Ovary (tissue), 9 donors: ENCODE data around the gene FGD3. TPM values are rescaled to one million over a fixed set of nuclear protein-coding genes. Genes with fewer than 3 reads are reported as not detected.

Experiments used
- DNase-seq, 5 donors: peaks; one replicate each; pipeline ENCODE4 v3.0.0-alpha.2; 2019 to 2020
- H3K27ac ChIP-seq, 2 donors: fragments of 200-600 bp; one replicate each; pipeline versions ENCODE4 v1.5.1 to v1.8.0; 2019 to 2022
- H3K27me3 ChIP-seq: fragments of 200-600 bp; one replicate; pipeline ENCODE4 v1.8.0; 2022
- H3K36me3 ChIP-seq: fragments of 200-600 bp; sonication (generic); one replicate; pipeline ENCODE4 v1.5.1; 2019
- H3K4me1 ChIP-seq: one replicate; pipeline ENCODE4 v1.8.1; 2013; ENCODE audit warnings: mild to moderate bottlenecking, moderate library complexity; ENCODE audit not compliant: insufficient read depth
- H3K4me3 ChIP-seq: fragments of 200-600 bp; sonication (generic); one replicate; pipeline ENCODE4 v1.5.1; 2017
- H3K9me3 ChIP-seq, 2 donors: fragments of 200-600 bp in 1 of 2; sonication (generic) in 1 of 2; one replicate each; pipeline versions ENCODE4 v1.5.1 to v1.8.1; 2013 to 2019; ENCODE audit warnings: mild to moderate bottlenecking in 1 of 2, moderate library complexity in 1 of 2
- CTCF ChIP-seq, 3 donors: fragments of 450-650 bp in 2 of 3; fragments of 200-600 bp in 1 of 3; IDR thresholded peaks; one replicate each; pipeline versions ENCODE4 v1.5.1 to v1.8.0; 2016 to 2022; ENCODE audit warnings: antibody characterized with exemption in 3 of 3, mild to moderate bottlenecking in 1 of 3
- EP300 ChIP-seq: sonication (generic); formaldehyde crosslinking; IDR thresholded peaks from one replicate; pipeline ENCODE4 v1.6.1; 2017; ENCODE audit warnings: antibody characterized with exemption
- POLR2A ChIP-seq: fragments of 450-650 bp; IDR thresholded peaks from one replicate; pipeline ENCODE4 v1.6.1; 2017; ENCODE audit warnings: antibody characterized with exemption, mild to moderate bottlenecking, moderate library complexity
- whole genome bisulfite sequencing, 3 donors: extraction: QIAGEN DNeasy Blood & Tissue Kit in 1 of 3; methylation state at CpG; one replicate each; pipeline versions ENCODE4 v1.1.5 to v1.1.7; 2013 to 2017; 5-methylcytosine and 5-hydroxymethylcytosine counted together
- intact Hi-C, 4 donors: fragments of 100-400 bp; cut with DNase I; formaldehyde crosslinking; loops; one replicate each; pipeline versions ENCODE4 v1.11.0 to v1.15.1; 2022 to 2023
- polyA plus RNA-seq, 2 donors: library from polyadenylated mRNA; stranded (reverse); fragments of 200-250 nt in 1 of 2; fragments of 350-450 nt in 1 of 2; fragmentation: Illumina TruSeq in 1 of 2; extraction: RNeasy Lipid Tissue Mini Kit (QIAGEN cat#74804) in 1 of 2; gene quantifications; one replicate each; pipeline ENCODE4 v1.2.3, GENCODE V29; 2013 to 2014
- total RNA-seq, 7 donors: library from RNA; depleted of rRNA in 2 of 7; stranded (reverse); fragments of >200 nt in 2 of 7; fragmentation: NEBNext Ultra II Directional in 3 of 7; extraction: Animal tissue kit (Norgen Biotek cat#: 25700) in 3 of 7; gene quantifications; one replicate each; pipeline versions ENCODE4 v1.1.0 to v1.2.4, GENCODE V29; 2016 to 2023
- donor health status: DM: no; HTN: no; CAD: no; lungs with moderate emphysema.
- donor health status: DM: no; HTN: no; CAD: no.
- donor health status: Bipolar disorder and iron deficiency.
- donor health status: DM: yes; HTN: yes; CAD: no.
- donor health status: DM: no; HTN: no; CAD: no.
- donor health status: DM: yes; HTN: yes; CAD: no.

FGD3 gene
- total and polyA plus RNA-seq, 9 donors = 1.1 to 6.7 (median 2.0) TPM

- no peaks in the 10 kb centered on the region for H3K27me3 ChIP-seq
- TF ChIP-seq EP300 (no peak), CTCF (IDR thresholded peaks at IDR 0.05) (no peak), POLR2A (no peak)
- intact Hi-C loops = no loop called here
- no peak overlapping the region for H3K27ac ChIP-seq
- H3K36me3 ChIP-seq = no peaks in the 10 kb centered on the region
- H3K4me3 ChIP-seq = no peak overlapping the region
- H3K4me1 ChIP-seq = peaks cover 23% of the 10 kb centered on the region
- H3K9me3 ChIP-seq = no peaks in the 10 kb centered on the region
- no peak for DNase-seq
- 87 to 91% (median 90%) methylated on average over 11 to 12 of the region's 12 CpGs for WGBS, 3 donors
These were observed 128.9 kb downstream of the FGD3 start for GRCh38 chr9:93076101-93076791.

- Histone ChIP-seq H3K27ac (no peak overlapping the region), H3K4me3 (no peak overlapping the region), H3K27me3 (no peaks in the 10 kb centered on the region), H3K36me3 (no peaks in the 10 kb centered on the region), H3K4me1 (peaks cover 19% of the 10 kb centered on the region), H3K9me3 (no peaks in the 10 kb centered on the region)
- WGBS, 3 donors = 83 to 95% (median 86%) methylated on average over 2 of the region's 2 CpGs
- intact Hi-C loops = no loop called here
- TF ChIP-seq POLR2A = no peak
- TF ChIP-seq CTCF (IDR thresholded peaks at IDR 0.05) = no peak
- TF ChIP-seq EP300 = no peak
- DNase-seq = no peak
These were observed 129.4 kb downstream of the FGD3 start for GRCh38 chr9:93076792-93077128.

- 88 to 100% (median 97%) methylated on average over 1 of the region's 1 CpG for WGBS, 3 donors
These were observed 130.0 kb downstream of the FGD3 start for GRCh38 chr9:93077367-93077766.

GRCh38 chr9:93077811-93078210 lies 130.5 kb downstream of the FGD3 start:
- Histone ChIP-seq H3K4me3 (no peak overlapping the region), H3K27ac (no peak overlapping the region), H3K4me1 (peaks cover 10% of the 10 kb centered on the region), H3K36me3 (no peaks in the 10 kb centered on the region), H3K27me3 (no peaks in the 10 kb centered on the region), H3K9me3 (no peaks in the 10 kb centered on the region)
- peak in 1 of 5 donors; percentile 29 for DNase-seq
- intact Hi-C loops = no loop called here
- TF ChIP-seq CTCF (IDR thresholded peaks at IDR 0.05) (no peak), POLR2A (no peak), EP300 (no peak)
- 95 to 96% (median 95%) methylated on average over 16 of the region's 16 CpGs for WGBS, 3 donors

More at GRCh38 chr9:93077367-93077766, 130.0 kb downstream of the FGD3 start:
- Histone ChIP-seq H3K27me3 (no peaks in the 10 kb centered on the region), H3K4me3 (no peak overlapping the region), H3K27ac (no peak overlapping the region), H3K36me3 (no peaks in the 10 kb centered on the region), H3K9me3 (no peaks in the 10 kb centered on the region), H3K4me1 (peaks cover 13% of the 10 kb centered on the region)
- no peak for TF ChIP-seq EP300
- no peak for TF ChIP-seq POLR2A
- TF ChIP-seq CTCF (IDR thresholded peaks at IDR 0.05) = no peak
- intact Hi-C loops = no loop called here
- no peak for DNase-seq
